Calu3 (cell line): ENCODE measurements around the gene GRIK4. TPM values are rescaled to one million over a fixed set of nuclear protein-coding genes. Genes with fewer than 3 reads are reported as not detected.
"Not testable (repeated sequence)": the region's sequence is repeated elsewhere in the genome, so short reads cannot be mapped to it uniquely, and the experiment has no call there.

ENCODE experiments used
- BruUV-seq: library from RNA; stranded (reverse); fragments of 400-500 nt; replicated peaks from 2 replicates; lab custom pipeline; 2021; lab: Mats Ljungman, UMichigan
- CTCF ChIA-PET: fragments of 300-600 bp; sonication (Branson Sonifier 250); formaldehyde crosslinking; loops from one replicate; lab custom pipeline; 2022; ENCODE audit warnings: antibody characterized with exemption; lab: Charles Lee
- DNase-seq: peaks from one replicate; pipeline ENCODE4 v3.0.0; 2022
- H3K27ac Mint-ChIP-seq: one replicate; pipeline ENCODE4 v1.8.0; 2022; ENCODE audit warnings: mixed read lengths; ENCODE audit not compliant: unreplicated experiment
- H3K27me3 Mint-ChIP-seq: one replicate; pipeline ENCODE4 v1.8.0; 2022; ENCODE audit warnings: mixed read lengths; ENCODE audit not compliant: unreplicated experiment
- H3K36me3 Mint-ChIP-seq: one replicate; pipeline ENCODE4 v1.8.0; 2022; ENCODE audit warnings: mild to moderate bottlenecking, moderate library complexity, mixed read lengths; ENCODE audit not compliant: insufficient read depth, unreplicated experiment
- H3K4me1 Mint-ChIP-seq: one replicate; pipeline ENCODE4 v1.8.0; 2022; ENCODE audit warnings: mild to moderate bottlenecking, low read depth, mixed read lengths; ENCODE audit not compliant: unreplicated experiment
- H3K4me3 Mint-ChIP-seq: one replicate; pipeline ENCODE4 v1.8.0; 2022; ENCODE audit warnings: mild to moderate bottlenecking, low read depth, moderate library complexity, mixed read lengths; ENCODE audit not compliant: unreplicated experiment
- H3K9me3 Mint-ChIP-seq: one replicate; pipeline ENCODE4 v1.8.0; 2022; ENCODE audit warnings: low read depth, mixed read lengths; ENCODE audit not compliant: unreplicated experiment
- CTCF ChIP-seq: fragments of 200-600 bp; IDR thresholded peaks from one replicate; pipeline ENCODE4 v1.8.0; 2022; ENCODE audit warnings: antibody characterized with exemption; ENCODE audit not compliant: unreplicated experiment
- intact Hi-C: fragments of 100-400 bp; cut with micrococcal nuclease; formaldehyde crosslinking; loops from one replicate; pipeline ENCODE4 v1.10.0; 2022; ENCODE audit not compliant: unreplicated experiment
- total RNA-seq: library from RNA; stranded (reverse); gene quantifications from 2 replicates; pipeline ENCODE4 v1.2.3, GENCODE V29; 2022

The GRIK4 gene
- total RNA-seq, 1 experiment from 2014 or later = not detected

- no TSS peak for BruUV-seq
- H3K36me3 Mint-ChIP-seq = no peaks in the 10 kb centered on the region
- CTCF ChIA-PET = no interaction called here
- H3K27ac Mint-ChIP-seq = no peak overlapping the region
- TF ChIP-seq CTCF = no peak
- DNase-seq = no peak
- no peak overlapping the region for H3K4me3 Mint-ChIP-seq
- H3K4me1 Mint-ChIP-seq = no peaks in the 10 kb centered on the region
- H3K9me3 Mint-ChIP-seq = peaks cover 3% of the 10 kb centered on the region
- peaks cover 11% of the 10 kb centered on the region for H3K27me3 Mint-ChIP-seq
- intact Hi-C loops = no loop called here
Measured at GRCh38 chr11:121006922-121007321, 495.4 kb downstream of the GRIK4 start.

- Mint-ChIP-seq H3K4me1 (no peaks in the 10 kb centered on the region), H3K4me3 (no peak overlapping the region), H3K36me3 (no peaks in the 10 kb centered on the region), H3K27ac (no peak overlapping the region), H3K27me3 (peaks cover 11% of the 10 kb centered on the region), H3K9me3 (peaks cover 3% of the 10 kb centered on the region)
- TF ChIP-seq CTCF = no peak
- DNase-seq = no peak
- no TSS peak for BruUV-seq
- intact Hi-C loops = no loop called here
- CTCF ChIA-PET = no interaction called here
Measured at GRCh38 chr11:121008551-121008950, 497.0 kb downstream of the GRIK4 start.

- intact Hi-C loops = no loop called here
- DNase-seq = no peak
- no TSS peak for BruUV-seq
- TF ChIP-seq CTCF = no peak
- Mint-ChIP-seq H3K27ac (no peak overlapping the region), H3K27me3 (peaks cover 11% of the 10 kb centered on the region), H3K36me3 (no peaks in the 10 kb centered on the region), H3K9me3 (peaks cover 3% of the 10 kb centered on the region), H3K4me1 (no peaks in the 10 kb centered on the region), H3K4me3 (no peak overlapping the region)
- CTCF ChIA-PET = no interaction called here
Measured at GRCh38 chr11:121012091-121012490, 500.5 kb downstream of the GRIK4 start.

- Mint-ChIP-seq H3K27ac (no peak overlapping the region), H3K4me1 (no peaks in the 10 kb centered on the region), H3K36me3 (peaks cover 1% of the 10 kb centered on the region), H3K4me3 (no peak overlapping the region), H3K9me3 (peaks cover 3% of the 10 kb centered on the region), H3K27me3 (peaks cover 13% of the 10 kb centered on the region)
- no TSS peak for BruUV-seq
- intact Hi-C loops = no loop called here
- CTCF ChIA-PET = no interaction called here
- no peak for DNase-seq
- no peak for TF ChIP-seq CTCF
Measured at GRCh38 chr11:121018746-121019145, 507.2 kb downstream of the GRIK4 start.

- peaks cover 28% of the 10 kb centered on the region for H3K27me3 Mint-ChIP-seq
- H3K27ac Mint-ChIP-seq, H3K36me3 Mint-ChIP-seq, intact Hi-C loops, BruUV-seq, H3K4me1 Mint-ChIP-seq, DNase-seq, H3K9me3 Mint-ChIP-seq, CTCF ChIA-PET, H3K4me3 Mint-ChIP-seq: not testable (repeated sequence)
Measured at GRCh38 chr11:121021718-121022117, 510.2 kb downstream of the GRIK4 start.
